LHCN-M2 (cell line): ENCODE data around the gene POU2F3. TPM values are rescaled to one million over a fixed set of nuclear protein-coding genes. Genes with fewer than 3 reads are reported as not detected.

Experiments used
- DNase-seq: peaks from one replicate; pipeline ENCODE4 v3.0.0-alpha.2; 2012; ENCODE audit warnings: low read depth
- total RNA-seq: library from RNA; depleted of rRNA; stranded (reverse); fragments of >200 nt; gene quantifications from 2 replicates; pipeline ENCODE4 v1.2.3, GENCODE V29; 2014; rRNA removed

Gene POU2F3
- total RNA-seq, 1 experiment from 2014 or later, result not detected

- peak; percentile 37 for DNase-seq
Observed at GRCh38 chr11:120337355-120338106, 97.6 kb downstream of the POU2F3 start.

DNA sequence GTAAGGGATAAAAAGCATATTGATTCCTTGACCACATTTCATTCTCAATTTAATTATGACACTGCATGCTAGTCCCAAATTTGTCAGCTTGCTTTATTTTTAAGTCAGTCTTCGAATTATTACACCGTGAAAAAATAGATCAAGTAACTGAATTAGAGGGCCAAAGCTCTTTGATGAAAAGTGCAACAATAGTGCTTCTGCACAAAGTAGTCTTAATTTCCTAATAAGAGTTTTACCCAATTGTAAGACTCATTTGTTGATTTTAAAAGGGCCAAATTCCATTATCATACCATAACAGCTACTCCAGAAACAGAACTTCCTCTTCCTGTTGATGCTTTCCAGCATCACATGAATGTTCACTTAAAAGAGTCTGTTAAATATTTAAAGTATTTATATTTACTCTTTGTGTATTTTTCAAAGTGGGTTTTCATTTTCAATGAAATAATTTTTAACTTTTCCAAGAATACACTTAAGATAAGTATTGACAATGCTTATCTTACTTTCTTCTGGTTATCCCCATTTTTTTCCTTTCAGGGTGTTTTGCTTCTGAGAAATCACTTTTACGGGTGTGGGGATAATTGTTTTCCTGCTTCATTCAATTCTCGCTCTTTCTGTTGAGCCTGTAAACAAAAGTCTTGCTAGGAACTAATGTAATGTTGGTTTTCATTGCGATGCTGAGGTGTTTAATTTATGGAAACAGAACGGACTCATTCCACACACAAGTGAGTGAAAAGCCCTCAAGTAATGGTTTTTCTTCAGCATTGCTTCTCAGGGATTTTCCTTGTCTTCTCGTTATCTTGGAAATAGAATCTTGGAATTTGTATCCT, 98.4 kb downstream of the POU2F3 start:
- DNase-seq, result no peak

DNA sequence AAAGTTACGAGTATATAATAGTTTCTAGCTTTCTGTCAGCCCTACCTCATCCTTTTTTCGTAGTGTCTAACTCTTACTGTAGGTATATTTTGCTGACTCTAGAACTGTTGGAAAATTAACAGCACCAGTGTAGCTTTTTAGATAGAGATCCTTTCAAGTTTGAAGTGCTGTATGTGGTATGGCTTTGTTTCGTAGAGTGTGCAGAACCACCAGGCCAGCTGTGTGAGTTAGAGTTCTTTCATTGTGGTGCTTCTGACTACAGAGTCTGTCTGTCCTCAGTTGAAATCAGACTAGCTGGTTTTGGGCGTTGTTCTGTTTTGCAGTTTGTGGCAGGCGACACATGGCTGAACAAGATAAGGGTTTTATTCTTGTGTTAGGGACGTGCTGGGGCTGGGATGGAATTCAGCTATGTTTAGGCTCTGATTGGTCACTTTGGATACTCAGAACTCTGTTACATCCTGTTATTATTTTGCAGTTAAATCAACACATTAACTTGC, 99.5 kb downstream of the POU2F3 start:
- peak; percentile 49 for DNase-seq

DNA sequence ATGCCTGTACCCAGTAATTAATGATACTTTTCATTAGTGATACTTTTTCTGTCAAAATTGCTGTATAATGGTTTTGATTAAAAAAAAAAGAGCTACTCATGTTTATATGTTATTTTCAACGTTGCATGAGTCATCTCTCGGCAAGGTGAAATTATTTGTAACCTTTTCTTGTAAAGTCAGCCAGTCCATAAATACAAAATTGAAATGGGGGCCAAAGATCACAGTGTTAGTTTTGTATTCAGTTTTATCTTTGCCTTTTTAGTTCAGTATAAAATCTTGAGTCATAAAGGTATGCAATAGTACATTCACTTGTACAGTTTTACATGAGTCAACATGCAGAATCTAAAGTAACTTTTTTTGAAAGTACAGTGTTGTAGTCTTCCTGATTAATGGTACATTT, 100.6 kb downstream of the POU2F3 start:
- no peak for DNase-seq

- DNase-seq, result no peak
Observed at GRCh38 chr11:120342226-120342625, 102.3 kb downstream of the POU2F3 start.

GRCh38 chr11:120342678-120343077, 102.7 kb downstream of the POU2F3 start:
- DNase-seq, result no peak

DNA sequence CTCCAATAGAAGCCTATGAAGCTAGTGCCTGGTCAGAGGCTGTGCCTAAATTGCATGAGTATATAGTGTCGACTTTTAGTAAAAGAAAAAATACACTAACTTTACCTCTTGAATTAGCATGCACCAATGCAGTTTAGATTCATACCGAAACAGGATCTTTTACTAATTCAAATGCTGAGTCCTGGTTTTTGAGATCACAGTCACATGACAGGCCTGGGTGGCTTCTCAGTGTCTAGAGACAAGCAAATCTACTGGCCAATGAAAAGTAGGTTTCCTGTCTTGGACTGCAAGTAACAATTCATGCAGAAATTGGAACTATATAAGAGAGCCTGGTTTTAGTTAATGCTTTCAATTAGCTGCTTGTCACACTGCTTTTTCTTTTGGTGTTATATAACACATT, 103.5 kb downstream of the POU2F3 start:
- no peak for DNase-seq

DNA sequence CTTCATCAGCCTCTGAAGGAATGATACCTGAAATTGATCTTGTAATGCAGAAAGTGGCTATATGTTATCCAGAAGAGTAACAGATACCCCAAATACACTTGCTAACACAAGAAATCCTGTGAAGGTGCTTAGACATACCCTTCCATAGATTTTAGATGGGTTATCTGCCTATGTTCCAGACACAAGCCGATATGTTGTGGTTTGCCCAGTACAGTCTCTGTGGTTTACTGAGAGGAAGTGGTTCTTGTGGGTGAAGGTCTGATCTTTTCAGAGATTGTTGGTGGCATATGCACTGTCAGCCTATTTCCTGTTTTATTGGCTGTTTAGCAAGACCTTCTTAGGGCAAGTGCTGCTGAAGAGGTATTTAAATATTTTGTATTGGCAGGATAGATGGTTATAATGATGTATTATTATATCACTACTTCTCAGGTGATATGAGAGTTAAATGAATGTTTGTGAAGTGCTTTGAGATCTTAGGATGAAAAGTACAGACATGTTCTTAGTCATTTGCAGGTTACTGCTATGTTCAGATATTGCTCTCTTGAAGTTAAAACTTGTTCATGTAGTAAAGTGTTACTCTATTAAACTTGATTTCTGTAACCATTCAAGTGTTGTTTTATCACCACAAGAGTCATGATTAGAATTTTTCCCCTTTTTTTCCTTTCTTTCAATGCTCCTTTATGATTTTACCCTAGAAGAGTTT, 104.5 kb downstream of the POU2F3 start:
- DNase-seq, result peak; percentile 76

GRCh38 chr11:120346233-120346632, 106.3 kb downstream of the POU2F3 start:
- no peak for DNase-seq

GRCh38 chr11:120350637-120351036, 110.7 kb downstream of the POU2F3 start:
- DNase-seq, result no peak

GRCh38 chr11:120352405-120352804, 112.5 kb downstream of the POU2F3 start:
- DNase-seq, result no peak

DNA sequence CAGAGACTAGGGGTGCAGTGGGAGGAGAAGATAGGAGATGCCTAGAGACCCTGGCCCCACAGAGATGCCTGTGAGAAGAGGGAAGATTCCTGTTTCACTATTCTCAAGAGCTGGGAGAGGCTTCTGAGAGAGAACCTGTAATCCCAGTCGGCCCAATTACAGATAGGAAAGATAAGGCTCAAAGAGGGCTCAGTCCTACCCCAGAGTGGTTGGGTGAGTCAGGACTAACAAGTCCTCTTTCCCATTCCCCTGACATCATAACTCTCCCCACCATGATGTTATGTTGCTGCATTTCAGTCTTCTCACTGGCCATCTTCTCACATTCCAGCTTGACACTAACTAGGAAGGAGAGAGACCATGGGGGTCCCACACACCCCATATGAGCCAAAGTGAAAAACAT, 114.1 kb downstream of the POU2F3 start:
- DNase-seq, result no peak

DNA sequence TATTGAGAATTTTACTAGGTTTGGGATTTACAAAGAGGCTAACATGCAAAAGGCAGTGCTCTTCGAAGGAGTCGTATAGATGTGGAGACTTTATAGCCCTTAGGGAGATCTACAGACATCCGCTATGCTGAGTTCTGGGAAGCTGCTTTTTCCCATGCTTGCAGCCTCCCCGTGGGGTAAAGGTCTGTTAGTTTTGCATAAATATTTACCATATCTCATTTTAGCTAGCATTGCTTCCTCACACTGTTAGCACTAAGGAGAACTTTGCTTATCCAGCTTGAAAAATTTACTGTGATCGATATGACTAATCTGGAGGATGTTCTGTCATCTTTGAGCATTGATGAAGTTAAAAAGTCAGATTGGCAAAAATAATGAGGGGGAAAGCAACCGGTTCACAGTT, 114.8 kb downstream of the POU2F3 start:
- no peak for DNase-seq

GRCh38 chr11:120357620-120358019, 117.7 kb downstream of the POU2F3 start:
- DNase-seq, result no peak

- no peak for DNase-seq
Observed at GRCh38 chr11:120358729-120359128, 118.8 kb downstream of the POU2F3 start.

DNA sequence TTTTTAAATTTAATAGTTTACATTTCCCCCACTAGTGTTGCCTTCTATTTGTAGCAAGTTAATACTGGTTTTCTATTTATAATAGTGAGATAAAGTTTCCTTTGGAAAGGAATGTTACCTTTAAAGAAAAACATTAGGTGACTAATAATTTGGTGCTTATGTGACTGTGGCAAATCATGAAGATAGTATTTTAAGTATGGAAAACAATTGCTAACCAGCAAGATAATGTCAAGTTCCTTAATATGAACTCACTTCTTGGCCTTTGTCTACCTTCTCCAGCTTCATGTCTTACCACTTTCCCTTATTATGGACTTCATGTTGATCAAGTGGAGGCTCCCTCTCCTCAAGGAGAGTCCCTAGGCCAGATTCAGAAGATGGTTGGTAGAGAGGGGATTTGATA, 123.5 kb downstream of the POU2F3 start:
- DNase-seq, result no peak

DNA sequence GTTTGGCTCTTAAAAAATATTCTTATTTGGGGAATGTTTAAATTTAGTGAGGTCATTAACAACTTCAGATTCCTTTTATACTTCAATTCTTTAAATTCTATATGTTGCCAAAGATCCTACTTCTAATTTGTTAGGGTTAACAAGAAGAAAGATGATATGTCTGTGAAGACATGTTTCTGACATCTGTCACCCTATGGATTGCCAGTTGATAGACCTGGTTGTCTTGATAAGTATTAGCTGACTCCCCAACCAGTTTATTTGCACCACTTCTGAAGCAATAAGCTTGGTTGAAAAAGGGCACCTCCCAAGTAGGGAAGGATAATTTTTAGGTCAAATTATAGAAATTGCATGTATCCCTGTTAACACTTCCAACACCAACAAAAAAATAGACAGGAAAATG, 125.6 kb downstream of the POU2F3 start:
- DNase-seq, result no peak

Other genes starting within 250 kb of the POU2F3 start
- gene TRIM29, start 102.0 kb upstream of the POU2F3 start, total RNA-seq, result not detected in 2 replicates
- 16.3 and 18.7 TPM in 2 replicates for gene OAF, start 29.1 kb upstream of the POU2F3 start, total RNA-seq
- gene TLCD5, start 85.2 kb downstream of the POU2F3 start, total RNA-seq, result 5.5 and 10.0 TPM in 2 replicates
- gene ARHGEF12, start 96.3 kb downstream of the POU2F3 start, total RNA-seq, result 66.1 and 72.2 TPM in 2 replicates